ENCODE results near the gene DICER1.

Gene DICER1

GRCh38 chr14:95122621-95122945 is 34.7 kb downstream of the DICER1 start:
- DNase-seq, result no peak

- DNase-seq, result no peak
Observed at GRCh38 chr14:95121911-95122620, 35.3 kb downstream of the DICER1 start.

GRCh38 chr14:95119336-95119735 is 38.0 kb downstream of the DICER1 start:
- DNase-seq, result no peak

- DNase-seq, result no peak
Observed at GRCh38 chr14:95117937-95118721, 39.2 kb downstream of the DICER1 start.

GRCh38 chr14:95113476-95113875 is 43.9 kb downstream of the DICER1 start:
- no peak for DNase-seq

- no peak for DNase-seq
Observed at GRCh38 chr14:95111507-95112164, 45.7 kb downstream of the DICER1 start.

- DNase-seq, result no peak
Observed at GRCh38 chr14:95110178-95110577, 47.2 kb downstream of the DICER1 start.

GRCh38 chr14:95107711-95108110 is 49.6 kb downstream of the DICER1 start:
- DNase-seq, result no peak

GRCh38 chr14:95106971-95107370 is 50.4 kb downstream of the DICER1 start:
- no peak for DNase-seq

GRCh38 chr14:95104911-95105310 is 52.4 kb downstream of the DICER1 start:
- DNase-seq, result no peak

- DNase-seq, result no peak
Observed at GRCh38 chr14:95102680-95103044, 54.7 kb downstream of the DICER1 start.

GRCh38 chr14:95101736-95102679 is 55.3 kb downstream of the DICER1 start:
- DNase-seq, result no peak

- DNase-seq, result peak; percentile 47
Observed at GRCh38 chr14:95098984-95099599, 58.2 kb downstream of the DICER1 start.

- no peak for DNase-seq
Observed at GRCh38 chr14:95097385-95097784, 59.9 kb downstream of the DICER1 start.

- DNase-seq, result no peak
Observed at GRCh38 chr14:95096476-95096875, 60.9 kb downstream of the DICER1 start.

GRCh38 chr14:95095996-95096395 is 61.3 kb downstream of the DICER1 start:
- DNase-seq, result no peak

- no peak for DNase-seq
Observed at GRCh38 chr14:95092723-95093122, 64.6 kb downstream of the DICER1 start.

GRCh38 chr14:95091581-95091980 is 65.7 kb downstream of the DICER1 start:
- no peak for DNase-seq

GRCh38 chr14:95088665-95089064 is 68.7 kb downstream of the DICER1 start:
- DNase-seq, result no peak

- DNase-seq, result no peak
Observed at GRCh38 chr14:95087619-95088018, 69.7 kb downstream of the DICER1 start.

GRCh38 chr14:95085321-95085720 is 72.0 kb downstream of the DICER1 start:
- no peak for DNase-seq

GRCh38 chr14:95078867-95079266 is 78.5 kb downstream of the DICER1 start:
- DNase-seq, result no peak

GRCh38 chr14:95077345-95077744 is 80.0 kb downstream of the DICER1 start:
- no peak for DNase-seq
